Smooth muscle cell (in vitro differentiated cells): ENCODE data around the gene XPNPEP2. TPM values are rescaled to one million over a fixed set of nuclear protein-coding genes. Genes with fewer than 3 reads are reported as not detected.

ENCODE experiments used
- DNase-seq: peaks from one replicate; lab custom pipeline; 2025; ENCODE audit not compliant: unreplicated experiment; lab: John Stamatoyannopoulos, UW
- H2AFZ ChIP-seq: fragments of 200-600 bp; sonication (generic); 2 replicates; pipeline ENCODE4 v1.6.0; 2016; ENCODE audit warnings: antibody characterized with exemption, low read depth, mild to moderate bottlenecking
- H3F3A ChIP-seq: fragments of 200-600 bp; sonication (generic); 2 replicates; pipeline ENCODE4 v1.6.0; 2017; ENCODE audit warnings: antibody characterized with exemption, low read depth
- H3K27ac ChIP-seq: fragments of 200-600 bp; sonication (generic); 2 replicates; pipeline ENCODE4 v1.5.1; 2016; ENCODE audit warnings: low read depth, mild to moderate bottlenecking
- H3K27me3 ChIP-seq: fragments of 200-600 bp; sonication (generic); 2 replicates; pipeline ENCODE4 v1.6.1; 2016; ENCODE audit warnings: low read depth, mild to moderate bottlenecking
- H3K36me3 ChIP-seq: fragments of 200-600 bp; sonication (generic); 2 replicates; pipeline ENCODE4 v1.5.1; 2016; ENCODE audit warnings: low read depth
- H3K4me1 ChIP-seq: fragments of 200-600 bp; sonication (generic); 2 replicates; pipeline ENCODE4 v1.5.1; 2016; ENCODE audit warnings: low read depth
- H3K4me2 ChIP-seq: fragments of 200-600 bp; sonication (generic); 2 replicates; pipeline ENCODE4 v1.6.0; 2016; ENCODE audit warnings: mild to moderate bottlenecking
- H3K4me3 ChIP-seq: fragments of 200-600 bp; sonication (generic); 2 replicates; pipeline ENCODE4 v1.5.1; 2016; ENCODE audit warnings: mild to moderate bottlenecking
- H3K79me2 ChIP-seq: fragments of 200-600 bp; sonication (generic); 2 replicates; pipeline ENCODE4 v1.6.0; 2016; ENCODE audit warnings: low read depth, mild to moderate bottlenecking
- H3K9ac ChIP-seq: fragments of 200-600 bp; sonication (generic); 2 replicates; pipeline ENCODE4 v1.6.0; 2016; ENCODE audit warnings: low read depth
- H3K9me3 ChIP-seq: fragments of 200-600 bp; sonication (generic); replicated peaks from 2 replicates; pipeline ENCODE4 v1.5.1; 2016; ENCODE audit warnings: low read depth
- H4K20me1 ChIP-seq: fragments of 200-600 bp; sonication (generic); 2 replicates; pipeline ENCODE4 v1.6.0; 2016; ENCODE audit warnings: low read depth
- CTCF ChIP-seq: fragments of 200-600 bp; sonication (generic); IDR thresholded peaks from 2 replicates; pipeline ENCODE4 v1.5.1; 2017; ENCODE audit warnings: borderline replicate concordance, mild to moderate bottlenecking, antibody characterized with exemption; ENCODE audit not compliant: insufficient read depth, poor library complexity, severe bottlenecking
- WGBS: methylation state at CpG from one replicate; pipeline ENCODE4 v1.1.7; 2016; ENCODE audit warnings: low lambda C conversion rate; 5-methylcytosine and 5-hydroxymethylcytosine counted together
- polyA plus RNA-seq: library from polyadenylated mRNA; unstranded; fragments of >200 nt; fragmentation: Nextera tagmentation; extraction: Ambion mirVana; gene quantifications from 2 replicates; pipeline ENCODE4 v1.2.1, GENCODE V29; 2016
- total RNA-seq: library from RNA; depleted of rRNA; stranded (reverse); fragments of >200 nt; gene quantifications from 2 replicates; pipeline ENCODE4 v1.2.3, GENCODE V29; 2014

The XPNPEP2 gene
- 0.09 TPM in 1 of 2 replicates, not detected in the other for total RNA-seq
- polyA plus RNA-seq, result 0.13 and 0.46 TPM in 2 replicates

GRCh38 chrX:129738466-129739308 lies at the start of gene XPNPEP2:
Gene XPNPEP2, plus strand, starts transcription at chrX:129738979. Its CDS starts 235 bp downstream, at chrX:129739214.
- 43% methylated on average over 13 of the region's 13 CpGs for WGBS
- TF ChIP-seq CTCF, result no peak
- H3K4me2 ChIP-seq, result no peak within 1 kb of the TSS

GRCh38 chrX:129689796-129690195 lies 49.0 kb upstream of the XPNPEP2 start:
- no peaks in the 10 kb centered on the region for H3F3A ChIP-seq
- 94% methylated on average over 5 of the region's 5 CpGs for WGBS
- H3K36me3 ChIP-seq, result no peaks in the 10 kb centered on the region
- no peak overlapping the region for H2AFZ ChIP-seq
- H3K27me3 ChIP-seq, result no peaks in the 10 kb centered on the region
- H3K4me3 ChIP-seq, result no peak overlapping the region
- no peaks in the 10 kb centered on the region for H3K79me2 ChIP-seq
- H3K9me3 ChIP-seq, result no peaks in the 10 kb centered on the region
- no peaks in the 10 kb centered on the region for H3K4me1 ChIP-seq
- H4K20me1 ChIP-seq, result no peaks in the 10 kb centered on the region
- DNase-seq, result no peak
- TF ChIP-seq CTCF, result no peak
- H3K9ac ChIP-seq, result no peak overlapping the region
- H3K4me2 ChIP-seq, result no peak overlapping the region
- no peak overlapping the region for H3K27ac ChIP-seq

More at GRCh38 chrX:129738466-129739308, at the start of gene XPNPEP2:
- no peaks in the 10 kb centered on the region for H3K9me3 ChIP-seq
- no peaks in the 10 kb centered on the region for H3F3A ChIP-seq
- H4K20me1 ChIP-seq, result no peaks in the 10 kb centered on the region
- no peak within 1 kb of the TSS for H2AFZ ChIP-seq
- H3K27me3 ChIP-seq, result no peaks in the 10 kb centered on the region
- no peak within 1 kb of the TSS for H3K4me3 ChIP-seq
- H3K36me3 ChIP-seq, result no peaks in the 10 kb centered on the region
- no peak within 1 kb of the TSS for H3K27ac ChIP-seq
- H3K79me2 ChIP-seq, result no peaks in the 10 kb centered on the region
- no peak for DNase-seq
- no peak within 1 kb of the TSS for H3K9ac ChIP-seq
- H3K4me1 ChIP-seq, result no peaks in the 10 kb centered on the region

GRCh38 chrX:129690435-129690834 lies 48.3 kb upstream of the XPNPEP2 start:
- Histone ChIP-seq H3K36me3 (no peaks in the 10 kb centered on the region), H3K9ac (no peak overlapping the region), H3K79me2 (no peaks in the 10 kb centered on the region), H2AFZ (no peak overlapping the region), H3K27me3 (no peaks in the 10 kb centered on the region), H3K9me3 (no peaks in the 10 kb centered on the region), H3K27ac (no peak overlapping the region), H3F3A (no peaks in the 10 kb centered on the region), H3K4me1 (no peaks in the 10 kb centered on the region), H3K4me2 (no peak overlapping the region), H4K20me1 (no peaks in the 10 kb centered on the region), H3K4me3 (no peak overlapping the region)
- no peak for DNase-seq
- TF ChIP-seq CTCF, result no peak
- 81% methylated on average over 10 of the region's 10 CpGs for WGBS

- no peaks in the 10 kb centered on the region for H4K20me1 ChIP-seq
- H3K4me2 ChIP-seq, result no peak overlapping the region
- H3K9ac ChIP-seq, result no peak overlapping the region
- H3K36me3 ChIP-seq, result no peaks in the 10 kb centered on the region
- no peaks in the 10 kb centered on the region for H3K4me1 ChIP-seq
- H3K4me3 ChIP-seq, result no peak overlapping the region
- no peak overlapping the region for H2AFZ ChIP-seq
- no peak for TF ChIP-seq CTCF
- H3K9me3 ChIP-seq, result no peaks in the 10 kb centered on the region
- no peaks in the 10 kb centered on the region for H3K79me2 ChIP-seq
- WGBS, result 84% methylated on average over 3 of the region's 3 CpGs
- no peaks in the 10 kb centered on the region for H3F3A ChIP-seq
- no peaks in the 10 kb centered on the region for H3K27me3 ChIP-seq
- no peak for DNase-seq
- H3K27ac ChIP-seq, result no peak overlapping the region
Observed at GRCh38 chrX:129693354-129693753, 45.4 kb upstream of the XPNPEP2 start.
